Measurements from ENCODE around the gene RASSF9.

GRCh38 chr12:85807730-85808129 is 28.5 kb downstream of the RASSF9 start:
- TF ChIP-seq FOXP4 (CRISPR knock-in tag; IDR thresholded peaks at IDR 0.05; ENCODE audit: borderline replicate concordance) (no peak), CTCF (IDR thresholded peaks at IDR 0.05 in 2 of 3, conservative IDR thresholded peaks at IDR 0.05 in 1 of 3; ENCODE audit: insufficient read depth in 2 of 3, low read depth in 1 of 3, low read length in 3 of 3) (no peak), YBX1 (IDR thresholded peaks at IDR 0.05) (no peak), SMARCE1 (IDR thresholded peaks at IDR 0.05) (no peak), KLF16 (IDR thresholded peaks at IDR 0.05) (no peak)

Measured in K562 (cell line).